Activated CD8-positive, alpha-beta T cell treated with anti-CD3 and anti-CD28 coated beads for 36 hours (primary cell): Measurements from ENCODE around the gene LAPTM5. TPM values are rescaled to one million over a fixed set of nuclear protein-coding genes. Genes with fewer than 3 reads are reported as not detected.

Experiments
- ATAC-seq: fragments of 200-7000 bp; cut with Tn5 transposase; one replicate; pipeline ENCODE4 v1.10.0; 2021; ENCODE audit warnings: mild to moderate bottlenecking, moderate library complexity
- CTCF ChIA-PET: fragments of 350-600 bp; sonication (Branson Sonifier 250); formaldehyde crosslinking; loops from one replicate; lab custom pipeline; 2021; ENCODE audit warnings: antibody characterized with exemption; lab: Charles Lee
- POLR2A ChIA-PET: fragments of 350-600 bp; sonication (Branson Sonifier 250); formaldehyde crosslinking; loops from one replicate; lab custom pipeline; 2021; ENCODE audit warnings: antibody characterized with exemption; lab: Charles Lee
- DNase-seq: peaks from one replicate; pipeline ENCODE4 v3.0.0-alpha.2; 2020
- H3K27ac Mint-ChIP-seq: one replicate; pipeline ENCODE4 v1.8.0; 2021; ENCODE audit warnings: mild to moderate bottlenecking, mixed read lengths
- H3K27me3 Mint-ChIP-seq: one replicate; pipeline ENCODE4 v1.8.0; 2021; ENCODE audit warnings: mixed read lengths
- H3K36me3 Mint-ChIP-seq: one replicate; pipeline ENCODE4 v1.8.0; 2021; ENCODE audit warnings: low read depth, mixed read lengths
- H3K4me1 Mint-ChIP-seq: one replicate; pipeline ENCODE4 v1.8.0; 2021; ENCODE audit warnings: low read depth, mixed read lengths
- H3K4me3 Mint-ChIP-seq: one replicate; pipeline ENCODE4 v1.8.0; 2021; ENCODE audit warnings: mild to moderate bottlenecking, moderate library complexity, mixed read lengths
- H3K9me3 Mint-ChIP-seq: one replicate; pipeline ENCODE4 v1.8.0; 2021; ENCODE audit warnings: mixed read lengths
- intact Hi-C: fragments of 100-400 bp; cut with micrococcal nuclease; formaldehyde crosslinking; loops from one replicate; pipeline ENCODE4 v1.10.0; 2022
- total RNA-seq, 2 experiments: library from RNA; stranded (reverse); gene quantifications; one replicate each; pipeline ENCODE4 v1.2.3, GENCODE V29; 2021
- TF ChIP-seq, protein P1 (sequence below): fragments of 200-600 bp; IDR thresholded peaks from one replicate; pipeline ENCODE4 v1.8.0; 2022; ENCODE audit warnings: antibody characterized with exemption, mild to moderate bottlenecking

Gene LAPTM5
- total RNA-seq, 2 experiments from 2014 or later: 229 to 237 TPM

DNA sequence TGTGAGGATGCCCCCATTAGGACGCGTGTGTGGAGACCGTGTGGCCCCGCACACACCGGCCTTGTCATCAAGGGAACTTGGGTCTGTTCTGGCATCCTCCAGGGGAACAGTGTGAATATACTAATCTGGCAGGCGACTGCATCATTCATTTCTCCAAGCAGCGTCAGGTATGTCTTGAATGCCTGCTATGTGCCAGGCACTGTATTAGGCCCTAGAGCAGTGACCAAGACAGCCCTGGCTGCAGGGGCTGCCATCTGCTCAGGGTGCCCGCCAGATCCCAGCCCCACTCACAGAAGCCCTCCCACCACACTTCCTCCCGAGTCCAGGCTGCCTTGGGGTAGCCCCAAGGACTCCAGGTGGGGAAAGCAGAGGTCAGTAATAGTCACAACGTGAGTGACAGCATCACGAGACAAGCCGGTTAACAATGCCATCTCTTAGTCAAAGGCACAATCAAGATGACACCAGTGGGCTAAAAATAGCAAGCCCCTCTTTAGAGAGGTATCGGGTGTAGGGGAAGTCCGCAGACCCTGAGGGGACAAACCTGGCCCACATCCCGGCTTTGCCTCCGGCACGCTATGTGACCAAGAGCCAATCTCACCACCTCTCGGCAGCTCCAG is 7.5 kb upstream of the LAPTM5 start:
- CTCF ChIA-PET: interaction anchor here (1.0 to 6.2 kb wide), 4 partner anchors 13 to 21 kb away, joined by 3 to 44 read pairs (median 6); no protein-coding TSS in a partner anchor
- intact Hi-C loops: no loop called here
- Mint-ChIP-seq H3K27me3 (no peaks in the 10 kb centered on the region), H3K9me3 (no peaks in the 10 kb centered on the region), H3K4me1 (peaks cover 79% of the 10 kb centered on the region), H3K27ac (peak overlapping the region; percentile 98), H3K36me3 (no peaks in the 10 kb centered on the region), H3K4me3 (peak overlapping the region; percentile 78)
- TF ChIP-seq, protein P1, sequence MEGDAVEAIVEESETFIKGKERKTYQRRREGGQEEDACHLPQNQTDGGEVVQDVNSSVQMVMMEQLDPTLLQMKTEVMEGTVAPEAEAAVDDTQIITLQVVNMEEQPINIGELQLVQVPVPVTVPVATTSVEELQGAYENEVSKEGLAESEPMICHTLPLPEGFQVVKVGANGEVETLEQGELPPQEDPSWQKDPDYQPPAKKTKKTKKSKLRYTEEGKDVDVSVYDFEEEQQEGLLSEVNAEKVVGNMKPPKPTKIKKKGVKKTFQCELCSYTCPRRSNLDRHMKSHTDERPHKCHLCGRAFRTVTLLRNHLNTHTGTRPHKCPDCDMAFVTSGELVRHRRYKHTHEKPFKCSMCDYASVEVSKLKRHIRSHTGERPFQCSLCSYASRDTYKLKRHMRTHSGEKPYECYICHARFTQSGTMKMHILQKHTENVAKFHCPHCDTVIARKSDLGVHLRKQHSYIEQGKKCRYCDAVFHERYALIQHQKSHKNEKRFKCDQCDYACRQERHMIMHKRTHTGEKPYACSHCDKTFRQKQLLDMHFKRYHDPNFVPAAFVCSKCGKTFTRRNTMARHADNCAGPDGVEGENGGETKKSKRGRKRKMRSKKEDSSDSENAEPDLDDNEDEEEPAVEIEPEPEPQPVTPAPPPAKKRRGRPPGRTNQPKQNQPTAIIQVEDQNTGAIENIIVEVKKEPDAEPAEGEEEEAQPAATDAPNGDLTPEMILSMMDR: no peak
- POLR2A ChIA-PET: interaction anchor here (4.3 to 24.0 kb wide), 2 partner anchors 24 to 46 kb away, joined by 17 to 671 read pairs; partner anchors contain the start of genes LAPTM5 and MATN1
- ATAC-seq: peak; percentile 52
- peak; percentile 70 for DNase-seq

DNA sequence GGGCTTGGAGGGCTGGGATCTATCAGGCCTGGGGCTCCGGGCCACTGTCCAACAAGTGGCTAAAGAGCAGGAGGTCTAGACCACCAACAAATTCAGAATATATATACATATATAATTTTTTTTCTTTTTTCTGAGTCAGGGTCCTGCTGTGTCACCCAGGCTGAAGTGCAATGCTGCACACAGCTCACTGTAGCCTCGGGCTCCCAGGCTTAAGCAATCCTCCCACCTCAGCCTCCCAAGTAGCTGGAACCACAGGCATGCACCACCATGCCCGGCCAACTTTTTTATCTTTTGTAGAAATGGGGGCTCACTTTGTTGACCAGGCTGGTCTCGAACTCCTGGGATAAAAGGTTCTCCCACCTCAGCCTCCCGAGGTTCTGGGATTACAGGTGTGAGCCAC is 6.8 kb upstream of the LAPTM5 start:
- H3K4me1 Mint-ChIP-seq: peaks cover 86% of the 10 kb centered on the region
- H3K9me3 Mint-ChIP-seq: no peaks in the 10 kb centered on the region

DNA sequence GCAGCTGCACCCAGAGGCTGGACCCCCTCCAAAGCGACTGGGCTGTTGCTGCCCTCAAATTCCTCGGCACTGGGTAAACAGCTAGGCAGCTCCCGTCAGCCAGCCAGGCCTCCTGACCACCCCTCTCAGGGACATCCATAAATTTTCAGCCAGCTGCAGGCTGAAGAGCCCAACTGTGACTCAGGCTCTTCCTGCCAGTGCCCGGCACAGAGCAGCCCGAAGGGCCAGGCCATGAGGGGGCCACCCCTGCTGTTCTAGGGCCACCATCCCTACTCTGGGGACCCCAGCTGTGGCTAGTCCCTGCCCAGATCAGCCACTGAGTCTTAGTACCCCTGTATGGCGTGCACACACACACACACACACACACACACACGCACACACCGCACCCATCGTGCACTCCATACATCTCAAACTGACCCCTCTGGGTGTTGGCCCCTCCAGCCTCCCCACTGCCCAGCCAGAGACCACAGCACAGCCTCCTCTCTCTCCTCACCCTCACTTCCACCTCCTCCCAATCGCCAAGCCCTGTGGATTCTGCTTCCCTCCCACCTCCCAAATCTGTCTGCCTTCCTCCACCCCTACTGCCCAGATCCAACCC is 6.2 kb upstream of the LAPTM5 start:
- Mint-ChIP-seq H3K27me3 (no peaks in the 10 kb centered on the region), H3K4me3 (no peak overlapping the region), H3K36me3 (no peaks in the 10 kb centered on the region), H3K27ac (peak overlapping the region; percentile 81), H3K9me3 (no peaks in the 10 kb centered on the region), H3K4me1 (peaks cover 90% of the 10 kb centered on the region)
- CTCF ChIA-PET: interaction anchor here (0.8 to 15.2 kb wide), 4 partner anchors 9 to 44 kb away, joined by 3 to 186 read pairs (median 12); no protein-coding TSS in a partner anchor
- POLR2A ChIA-PET: interaction anchor here (24.0 kb wide), 1 partner anchor 23 kb away, joined by 671 read pairs; the partner anchor contains the start of genes LAPTM5 and MATN1
- TF ChIP-seq, protein P1: no peak
- ATAC-seq (no peak), DNase-seq (no peak)
- intact Hi-C loops: no loop called here

More for the DNA sequence above, 6.8 kb upstream of the LAPTM5 start:
- TF ChIP-seq, protein P1: no peak
- ATAC-seq (no peak), DNase-seq (no peak)
- H3K36me3 Mint-ChIP-seq: no peaks in the 10 kb centered on the region
- no peaks in the 10 kb centered on the region for H3K27me3 Mint-ChIP-seq
- H3K27ac Mint-ChIP-seq: peak overlapping the region; percentile 98
- POLR2A ChIA-PET: interaction anchor here (24.0 kb wide), 1 partner anchor 24 kb away, joined by 671 read pairs; the partner anchor contains the start of genes LAPTM5 and MATN1
- H3K4me3 Mint-ChIP-seq: no peak overlapping the region
- intact Hi-C loops: no loop called here
- CTCF ChIA-PET: interaction anchor here (0.8 to 6.2 kb wide), 3 partner anchors 15 to 45 kb away, joined by 3 to 44 read pairs (median 21); no protein-coding TSS in a partner anchor

DNA sequence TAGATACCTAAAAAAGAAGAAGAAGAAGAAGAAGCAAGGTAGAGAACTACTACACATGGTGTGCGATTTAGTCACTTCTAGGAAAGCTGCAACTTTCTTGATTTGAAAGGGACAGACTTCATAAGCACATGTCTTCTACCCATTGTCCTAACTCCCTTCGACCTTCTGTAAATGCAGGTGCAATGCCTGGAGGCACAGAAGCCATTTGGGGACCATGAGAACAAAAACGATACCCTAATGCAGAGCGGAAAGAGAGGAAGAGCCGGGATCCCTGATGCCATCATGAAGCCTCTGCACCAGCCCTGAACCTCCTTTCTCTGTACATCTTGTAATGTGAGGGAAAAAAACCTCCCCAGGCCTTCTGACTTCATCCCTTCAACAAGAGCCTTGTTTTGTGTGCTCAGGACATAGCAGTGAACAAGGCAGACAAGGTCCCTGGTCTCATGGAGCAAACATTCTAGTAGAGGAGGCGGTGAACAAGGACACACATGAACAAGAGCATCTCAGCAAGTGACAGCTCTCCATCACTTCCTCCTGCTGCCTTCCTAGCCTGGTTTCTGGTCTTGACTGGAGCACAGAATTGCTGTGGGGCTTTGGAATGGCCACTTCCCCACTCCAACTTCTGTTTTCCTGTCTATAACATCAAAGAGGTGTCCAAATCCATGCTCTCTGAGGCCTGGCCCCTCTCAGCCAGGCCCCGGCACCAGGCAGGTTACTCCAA is 5.5 kb upstream of the LAPTM5 start:
- H3K9me3 Mint-ChIP-seq: no peaks in the 10 kb centered on the region
- H3K4me1 Mint-ChIP-seq: peaks cover 92% of the 10 kb centered on the region
- intact Hi-C loops: no loop called here

More for the DNA sequence above, 5.5 kb upstream of the LAPTM5 start:
- ATAC-seq (no peak), DNase-seq (no peak)
- no peaks in the 10 kb centered on the region for H3K36me3 Mint-ChIP-seq
- CTCF ChIA-PET: interaction anchor here (1.1 to 15.2 kb wide), 6 partner anchors 9 to 44 kb away, joined by 3 to 186 read pairs (median 6); no protein-coding TSS in a partner anchor
- no peak overlapping the region for H3K4me3 Mint-ChIP-seq
- H3K27ac Mint-ChIP-seq: peak overlapping the region; percentile 81
- no peaks in the 10 kb centered on the region for H3K27me3 Mint-ChIP-seq
- POLR2A ChIA-PET: interaction anchor here (2.9 to 24.0 kb wide), 2 partner anchors 22 to 44 kb away, joined by 11 to 671 read pairs; partner anchors contain the start of genes LAPTM5 and MATN1
- TF ChIP-seq, protein P1: no peak
